Measurements from ENCODE around the gene REG1A. TPM values are rescaled to one million over a fixed set of nuclear protein-coding genes. Genes with fewer than 3 reads are reported as not detected.

Gene REG1A
- total RNA-seq, 6 donors from 2014 or later = 5.7 to 12.0 TPM; not detected in 4

- TF ChIP-seq EP300 (IDR thresholded peaks at IDR 0.05) (no peak), POLR2AphosphoS5 (IDR thresholded peaks at IDR 0.05) (no peak), POLR2A (IDR thresholded peaks at IDR 0.05) (no peak), CTCF (IDR thresholded peaks at IDR 0.05) (no peak)
- Histone ChIP-seq H3K27me3 (no peaks in the 10 kb centered on the region), H3K27ac (no peak overlapping the region), H3K9me3 (no peaks in the 10 kb centered on the region), H3K4me3 (no peak overlapping the region), H3K36me3 (no peaks in the 10 kb centered on the region), H3K4me1 (no peaks in the 10 kb centered on the region)
- no peak for ATAC-seq (ENCODE audit: low FRiP score in 2 of 2)
- no peak for DNase-seq
Measured at GRCh38 chr2:79129804-79130203, 9.5 kb downstream of the REG1A start.

DNA sequence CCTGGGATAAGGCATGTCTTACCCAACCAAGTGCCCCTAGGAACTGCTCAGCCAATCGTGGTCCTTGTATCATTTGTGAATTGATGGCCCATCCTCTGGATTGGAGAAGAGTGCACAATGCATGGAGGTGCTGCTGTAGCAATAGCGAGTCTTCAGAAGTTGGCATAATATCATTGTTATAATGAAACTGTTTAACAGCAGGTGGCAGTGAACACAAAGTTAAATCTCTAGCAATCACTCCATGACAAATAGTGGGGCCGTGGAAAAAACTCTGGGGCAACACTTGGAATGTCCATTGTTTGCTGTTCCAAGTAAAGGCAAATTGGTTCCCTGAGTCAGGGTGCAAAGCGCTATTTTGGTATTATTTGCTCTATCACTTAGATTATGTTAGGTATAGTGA, 11.4 kb downstream of the REG1A start:
- Histone ChIP-seq H3K9me3 (no peaks in the 10 kb centered on the region), H3K4me3 (no peak overlapping the region), H3K27ac (no peak overlapping the region), H3K27me3 (no peaks in the 10 kb centered on the region), H3K36me3 (no peaks in the 10 kb centered on the region), H3K4me1 (no peaks in the 10 kb centered on the region)
- ATAC-seq (ENCODE audit: low FRiP score in 2 of 2) = no peak
- DNase-seq = no peak
- WGBS, 2 donors = 75 to 84% methylated on average over 4 of the region's 4 CpGs
- TF ChIP-seq CTCF (IDR thresholded peaks at IDR 0.05) = no peak
- no peak for TF ChIP-seq EP300 (IDR thresholded peaks at IDR 0.05)
- no peak for TF ChIP-seq POLR2A (IDR thresholded peaks at IDR 0.05)
- no peak for TF ChIP-seq POLR2AphosphoS5 (IDR thresholded peaks at IDR 0.05)

DNA sequence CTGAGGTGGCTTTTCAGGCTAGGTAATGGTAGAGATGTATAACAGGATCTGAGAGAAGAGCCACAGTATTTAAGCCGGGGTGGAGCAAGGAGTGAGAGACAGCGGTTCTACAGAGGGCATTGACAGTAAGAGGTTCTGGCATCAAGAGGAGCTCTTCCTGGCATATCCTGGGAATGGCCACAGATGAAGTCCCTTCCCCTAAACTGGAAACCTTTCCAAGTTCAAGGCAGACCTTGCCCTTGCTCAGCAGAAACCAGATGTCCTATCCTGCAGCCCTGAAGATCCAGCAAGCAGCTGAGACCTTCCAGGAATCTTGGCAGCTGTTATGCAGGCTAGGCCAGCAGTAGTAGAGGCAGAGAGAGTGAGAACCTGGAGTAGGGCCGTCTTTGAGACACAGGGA, 18.1 kb downstream of the REG1A start:
- no peaks in the 10 kb centered on the region for H3K27me3 ChIP-seq
- ATAC-seq (ENCODE audit: low FRiP score in 2 of 2) (peak in 1 of 2 donors; percentile 26), DNase-seq (no peak)
- WGBS, 2 donors = 86 to 88% methylated on average over 3 of the region's 3 CpGs
- no peak overlapping the region for H3K4me3 ChIP-seq
- TF ChIP-seq EP300 (IDR thresholded peaks at IDR 0.05) (no peak), POLR2A (IDR thresholded peaks at IDR 0.05) (no peak), CTCF (IDR thresholded peaks at IDR 0.05) (no peak), POLR2AphosphoS5 (IDR thresholded peaks at IDR 0.05) (no peak)
- H3K36me3 ChIP-seq = no peaks in the 10 kb centered on the region
- H3K9me3 ChIP-seq = no peaks in the 10 kb centered on the region
- no peaks in the 10 kb centered on the region for H3K4me1 ChIP-seq
- H3K27ac ChIP-seq = no peak overlapping the region

DNA sequence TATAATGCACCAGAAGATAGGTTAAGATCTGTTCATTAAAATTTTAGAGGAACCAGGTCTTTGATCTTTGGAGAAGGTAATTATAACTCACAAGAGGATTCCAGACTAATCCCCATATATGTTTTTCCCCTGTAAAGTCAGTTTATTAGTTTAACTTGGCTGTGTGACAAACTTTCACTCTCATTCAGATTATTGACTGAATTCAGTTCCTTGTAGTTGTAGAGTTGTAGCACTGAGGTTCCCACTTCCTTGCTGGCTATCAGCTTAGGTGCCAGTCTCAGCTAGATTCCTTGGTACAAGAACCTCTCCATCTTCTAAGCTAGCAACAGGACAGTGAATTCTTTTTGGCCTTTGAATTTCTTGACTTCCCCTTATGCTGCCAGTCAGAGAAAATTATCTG, 19.1 kb downstream of the REG1A start:
- TF ChIP-seq CTCF (IDR thresholded peaks at IDR 0.05) (no peak), POLR2AphosphoS5 (IDR thresholded peaks at IDR 0.05) (no peak), POLR2A (IDR thresholded peaks at IDR 0.05) (no peak), EP300 (IDR thresholded peaks at IDR 0.05) (no peak)
- H3K4me3 ChIP-seq = no peak overlapping the region
- no peak for DNase-seq
- no peaks in the 10 kb centered on the region for H3K9me3 ChIP-seq
- H3K27ac ChIP-seq = no peak overlapping the region
- H3K4me1 ChIP-seq = no peaks in the 10 kb centered on the region
- no peaks in the 10 kb centered on the region for H3K27me3 ChIP-seq
- ATAC-seq (ENCODE audit: low FRiP score in 2 of 2) = no peak
- no peaks in the 10 kb centered on the region for H3K36me3 ChIP-seq

DNA sequence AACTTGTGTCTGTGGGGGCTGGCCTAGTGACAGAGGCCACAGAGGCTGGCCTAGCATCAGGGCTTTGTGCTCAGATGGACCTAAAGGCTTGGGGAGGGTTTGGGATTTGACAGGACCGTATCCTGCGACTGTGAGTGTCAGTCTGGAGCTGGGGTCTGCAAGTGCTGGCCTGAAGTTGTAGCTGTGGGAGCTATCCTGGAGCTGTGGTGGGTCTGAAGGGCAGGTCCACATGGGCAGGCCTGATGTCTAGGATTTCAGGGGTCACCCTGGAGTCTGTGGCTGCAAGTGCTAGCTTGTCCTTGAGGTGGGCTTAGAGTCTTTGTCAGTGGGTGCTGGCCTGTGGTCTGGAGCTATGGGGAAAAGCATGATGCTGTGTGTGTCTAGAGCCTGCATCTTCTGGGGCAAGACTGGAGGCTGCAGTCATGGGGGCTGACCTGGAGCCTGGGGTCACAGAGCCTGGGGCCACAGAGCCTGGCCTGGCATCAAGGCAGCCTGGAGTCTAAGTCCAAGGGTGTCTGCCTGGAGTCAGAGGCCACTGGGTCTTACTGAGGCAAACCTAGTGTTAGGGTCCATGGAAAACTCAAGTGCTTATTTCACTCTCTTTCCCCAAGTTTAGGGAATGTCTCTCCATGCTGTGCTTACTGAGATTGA, 35.7 kb downstream of the REG1A start:
- Histone ChIP-seq H3K4me1 (no peaks in the 10 kb centered on the region), H3K4me3 (no peak overlapping the region), H3K36me3 (no peaks in the 10 kb centered on the region), H3K27ac (no peak overlapping the region), H3K9me3 (no peaks in the 10 kb centered on the region), H3K27me3 (no peaks in the 10 kb centered on the region)
- WGBS, 2 donors = 89% methylated on average over 2 of the region's 2 CpGs
- no peak for ATAC-seq (ENCODE audit: low FRiP score in 2 of 2)
- TF ChIP-seq POLR2A (IDR thresholded peaks at IDR 0.05) (no peak), CTCF (IDR thresholded peaks at IDR 0.05) (no peak), POLR2AphosphoS5 (IDR thresholded peaks at IDR 0.05) (no peak), EP300 (IDR thresholded peaks at IDR 0.05) (no peak)
- DNase-seq = peak in 1 of 2 donors; percentile 20
